ENCODE measurements around the gene HNMT. TPM values are rescaled to one million over a fixed set of nuclear protein-coding genes. Genes with fewer than 3 reads are reported as not detected.

Gene HNMT
- total and polyA plus RNA-seq, 2 of the 8 experiments (the other 6 are each of a cell fraction or from before 2014, with no cell fraction given): 1.6 to 3.6 TPM

DNA sequence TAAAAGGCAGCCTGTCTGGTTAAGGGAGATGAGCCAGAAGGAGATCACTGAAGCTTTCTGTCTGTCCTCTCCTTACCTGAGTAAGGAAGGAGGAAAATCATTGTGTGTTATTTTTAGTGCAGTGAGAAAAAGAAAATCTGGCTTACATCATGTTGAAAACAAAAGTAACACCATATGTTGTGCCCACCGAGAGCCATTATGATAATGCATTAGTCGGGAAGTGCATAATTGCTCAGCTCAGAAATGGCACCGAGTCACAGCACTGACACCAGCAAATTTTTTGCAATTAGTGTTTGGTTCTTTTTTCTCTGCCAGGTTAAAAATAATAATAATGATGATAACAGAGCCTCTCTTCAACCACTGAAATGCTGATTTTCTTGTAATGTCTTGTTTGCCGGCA is 46.6 kb downstream of the HNMT start (continued):
- TF ChIP-seq RNF2 (IDR thresholded peaks at IDR 0.05; ENCODE audit: borderline replicate concordance, low read depth, low read length, missing control alignments, poor library complexity, severe bottlenecking): no peak
- no peak for TF ChIP-seq ZNF274 (IDR thresholded peaks at IDR 0.05; ENCODE audit: borderline replicate concordance, extremely low read depth, low read length)
- no peak for TF ChIP-seq YY1 (IDR thresholded peaks at IDR 0.05; ENCODE audit: low read depth, low read length)
- no peak for TF ChIP-seq SP4 (IDR thresholded peaks at IDR 0.05; ENCODE audit: low read length)
- TF ChIP-seq GABPA (IDR thresholded peaks at IDR 0.05; ENCODE audit: borderline replicate concordance, insufficient read depth, low read length): no peak
- TF ChIP-seq SRF (IDR thresholded peaks at IDR 0.05; ENCODE audit: low read depth, low read length): no peak
